ENCODE results near the gene MAST4.

Gene MAST4

GRCh38 chr5:66987126-66987525 is 390.9 kb downstream of the MAST4 start:
- no peak for TF ChIP-seq CTCF (IDR thresholded peaks at IDR 0.05; ENCODE audit: insufficient read depth, low read depth, low read length, missing control alignments)
- H3K4me3 ChIP-seq (ENCODE audit: low read depth, low read length) = no peak overlapping the region
- no peak for DNase-seq (ENCODE audit: low read depth)

GRCh38 chr5:66987540-66987939 is 391.3 kb downstream of the MAST4 start:
- no peak for TF ChIP-seq CTCF (IDR thresholded peaks at IDR 0.05; ENCODE audit: insufficient read depth, low read depth, low read length, missing control alignments)
- H3K4me3 ChIP-seq (ENCODE audit: low read depth, low read length) = no peak overlapping the region
- no peak for DNase-seq (ENCODE audit: low read depth)

GRCh38 chr5:66987949-66988838 is 392.0 kb downstream of the MAST4 start:
- H3K4me3 ChIP-seq (ENCODE audit: low read depth, low read length) = no peak overlapping the region
- peak; percentile 65 for TF ChIP-seq CTCF (IDR thresholded peaks at IDR 0.05; ENCODE audit: insufficient read depth, low read depth, low read length, missing control alignments)
- peak; percentile 14 for DNase-seq (ENCODE audit: low read depth)

- H3K4me3 ChIP-seq (ENCODE audit: low read depth, low read length) = no peak overlapping the region
- no peak for DNase-seq (ENCODE audit: low read depth)
- no peak for TF ChIP-seq CTCF (IDR thresholded peaks at IDR 0.05; ENCODE audit: insufficient read depth, low read depth, low read length, missing control alignments)
These were observed 393.1 kb downstream of the MAST4 start for GRCh38 chr5:66989286-66989685.

- no peak for TF ChIP-seq CTCF (IDR thresholded peaks at IDR 0.05; ENCODE audit: insufficient read depth, low read depth, low read length, missing control alignments)
- DNase-seq (ENCODE audit: low read depth) = no peak
- H3K4me3 ChIP-seq (ENCODE audit: low read depth, low read length) = no peak overlapping the region
These were observed 393.6 kb downstream of the MAST4 start for GRCh38 chr5:66989781-66990180.

- no peak for DNase-seq (ENCODE audit: low read depth)
- H3K4me3 ChIP-seq (ENCODE audit: low read depth, low read length) = no peak overlapping the region
- no peak for TF ChIP-seq CTCF (IDR thresholded peaks at IDR 0.05; ENCODE audit: insufficient read depth, low read depth, low read length, missing control alignments)
These were observed 395.6 kb downstream of the MAST4 start for GRCh38 chr5:66991746-66992145.

GRCh38 chr5:66992547-66992946 is 396.4 kb downstream of the MAST4 start:
- H3K4me3 ChIP-seq (ENCODE audit: low read depth, low read length) = no peak overlapping the region
- no peak for DNase-seq (ENCODE audit: low read depth)
- no peak for TF ChIP-seq CTCF (IDR thresholded peaks at IDR 0.05; ENCODE audit: insufficient read depth, low read depth, low read length, missing control alignments)

Measured in GM12865 (cell line).